HEK293T (cell line): ENCODE measurements around the gene KIF12.

Experiments used
- CTCF ChIA-PET: fragments of 350-600 bp; formaldehyde crosslinking; extraction: SDS; loops from one replicate; lab custom pipeline; 2021; ENCODE audit warnings: antibody characterized with exemption, inconsistent platforms; lab: Yijun Ruan, JAX
- POLR2A ChIA-PET: fragments of 350-600 bp; formaldehyde crosslinking; extraction: SDS; loops from one replicate; lab custom pipeline; 2020; ENCODE audit warnings: antibody characterized with exemption, inconsistent platforms; lab: Yijun Ruan, JAX
- DNase-seq: peaks from one replicate; pipeline ENCODE4 v3.0.0; 2012; ENCODE audit warnings: mixed read lengths; ENCODE audit errors: extremely low spot score
- ARNT ChIP-seq: fragments of 450-650 bp; IDR thresholded peaks from 2 replicates; pipeline ENCODE4 v1.6.1; 2017; ENCODE audit warnings: mild to moderate bottlenecking
- BHLHE40 ChIP-seq: fragments of 450-650 bp; IDR thresholded peaks from 2 replicates; pipeline ENCODE4 v1.6.1; 2016; ENCODE audit warnings: mild to moderate bottlenecking, moderate library complexity, borderline replicate concordance
- CTBP1 ChIP-seq: fragments of 450-650 bp; IDR thresholded peaks from 2 replicates; pipeline ENCODE4 v1.6.1; 2016; ENCODE audit warnings: borderline replicate concordance
- ELF4 ChIP-seq: fragments of 450-650 bp; IDR thresholded peaks from 2 replicates; pipeline ENCODE4 v1.6.1; 2017; ENCODE audit warnings: antibody characterized with exemption
- FOXA1 ChIP-seq: fragments of 450-650 bp; IDR thresholded peaks from 2 replicates; pipeline ENCODE4 v1.6.1; 2016; ENCODE audit warnings: mild to moderate bottlenecking
- FOXK2 ChIP-seq: fragments of 450-650 bp; IDR thresholded peaks from 2 replicates; pipeline ENCODE4 v1.6.1; 2016; ENCODE audit warnings: mild to moderate bottlenecking
- FOXM1 ChIP-seq: fragments of 450-650 bp; IDR thresholded peaks from 2 replicates; pipeline ENCODE4 v1.6.1; 2017; ENCODE audit warnings: mild to moderate bottlenecking, borderline replicate concordance
- HDGF ChIP-seq: fragments of 450-650 bp; IDR thresholded peaks from 2 replicates; pipeline ENCODE4 v1.6.1; 2017; ENCODE audit warnings: antibody characterized with exemption, borderline replicate concordance
- L3MBTL2 ChIP-seq: fragments of 450-650 bp; conservative IDR thresholded peaks from 2 replicates; pipeline ENCODE4 v1.6.1; 2016; ENCODE audit warnings: mild to moderate bottlenecking
- LEF1 ChIP-seq: fragments of 450-650 bp; IDR thresholded peaks from 2 replicates; pipeline ENCODE4 v1.6.1; 2017; ENCODE audit warnings: mild to moderate bottlenecking, borderline replicate concordance
- NFRKB ChIP-seq: fragments of 450-650 bp; IDR thresholded peaks from 2 replicates; pipeline ENCODE4 v1.6.1; 2016; ENCODE audit warnings: mild to moderate bottlenecking, moderate library complexity
- SP1 ChIP-seq: fragments of 450-650 bp; IDR thresholded peaks from 2 replicates; pipeline ENCODE4 v1.6.1; 2017
- SUZ12 ChIP-seq: fragments of 450-650 bp; IDR thresholded peaks from 2 replicates; pipeline ENCODE4 v1.6.1; 2016; ENCODE audit warnings: mild to moderate bottlenecking
- TARDBP ChIP-seq: fragments of 450-650 bp; IDR thresholded peaks from 2 replicates; pipeline ENCODE4 v1.6.1; 2016
- ZNF384 ChIP-seq: fragments of 450-650 bp; IDR thresholded peaks from 2 replicates; pipeline ENCODE4 v1.6.1; 2016
- TF ChIP-seq, protein P1 (sequence below): fragments of 450-650 bp; IDR thresholded peaks from 2 replicates; pipeline ENCODE4 v1.6.1; 2016

KIF12 gene

DNA sequence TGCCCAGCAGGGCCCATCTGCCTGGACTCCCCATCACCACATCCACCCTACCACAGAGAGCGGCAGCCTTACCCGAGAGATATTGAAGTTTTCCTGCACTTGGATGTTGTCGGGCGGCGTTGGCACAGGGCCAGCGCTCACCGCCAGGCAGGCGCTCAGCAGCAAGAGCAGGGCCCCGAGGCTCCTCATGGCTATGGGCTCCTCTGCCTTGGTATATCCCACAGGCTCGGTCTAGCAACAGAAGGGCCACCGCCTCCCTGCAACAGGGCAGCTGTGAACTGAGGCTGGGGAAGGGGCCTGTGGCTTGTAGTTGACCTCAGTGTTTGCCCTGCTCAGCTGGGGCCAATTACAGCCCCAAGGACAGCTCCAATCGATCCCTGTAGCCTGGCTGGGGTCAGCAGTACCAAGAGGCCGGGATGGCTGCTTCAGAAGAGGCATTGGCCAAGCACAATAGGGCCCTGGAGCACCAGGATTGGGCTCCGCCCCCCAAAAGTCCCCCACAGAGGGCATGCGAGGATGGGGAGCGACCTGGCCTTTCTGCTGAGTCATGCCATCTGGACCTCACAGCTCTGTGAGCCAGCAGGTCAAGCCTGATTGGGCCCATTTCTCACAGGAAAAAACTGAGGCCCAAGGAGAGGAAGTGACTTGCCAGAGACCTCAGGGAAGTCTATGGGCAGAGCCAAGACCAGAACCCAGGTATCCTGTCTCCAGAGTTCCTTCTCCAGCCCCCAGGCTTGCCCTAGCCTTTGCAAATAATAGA is 20.9 kb downstream of the KIF12 start, which contains the start of gene AMBP:
AMBP (minus strand) TSS at position 280 of the 760 bp plus-strand sequence; CDS start at position 189, 91 bp downstream.
- DNase-seq, result no peak
- TF ChIP-seq FOXM1 (no peak), NFRKB (no peak), HDGF (no peak), ELF4 (no peak), ZNF384 (no peak), CTBP1 (no peak), L3MBTL2 (no peak), FOXK2 (no peak), FOXA1 (no peak), SP1 (no peak), ARNT (no peak), LEF1 (no peak), TARDBP (no peak), SUZ12 (no peak), BHLHE40 (no peak)
- TF ChIP-seq, protein P1, sequence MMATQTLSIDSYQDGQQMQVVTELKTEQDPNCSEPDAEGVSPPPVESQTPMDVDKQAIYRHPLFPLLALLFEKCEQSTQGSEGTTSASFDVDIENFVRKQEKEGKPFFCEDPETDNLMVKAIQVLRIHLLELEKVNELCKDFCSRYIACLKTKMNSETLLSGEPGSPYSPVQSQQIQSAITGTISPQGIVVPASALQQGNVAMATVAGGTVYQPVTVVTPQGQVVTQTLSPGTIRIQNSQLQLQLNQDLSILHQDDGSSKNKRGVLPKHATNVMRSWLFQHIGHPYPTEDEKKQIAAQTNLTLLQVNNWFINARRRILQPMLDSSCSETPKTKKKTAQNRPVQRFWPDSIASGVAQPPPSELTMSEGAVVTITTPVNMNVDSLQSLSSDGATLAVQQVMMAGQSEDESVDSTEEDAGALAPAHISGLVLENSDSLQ, result no peak
- POLR2A ChIA-PET, result no interaction called here
- CTCF ChIA-PET, result interaction anchor here (1.8 kb wide), 1 partner anchor 18 kb away, joined by 3 read pairs; no protein-coding TSS in a partner anchor

DNA sequence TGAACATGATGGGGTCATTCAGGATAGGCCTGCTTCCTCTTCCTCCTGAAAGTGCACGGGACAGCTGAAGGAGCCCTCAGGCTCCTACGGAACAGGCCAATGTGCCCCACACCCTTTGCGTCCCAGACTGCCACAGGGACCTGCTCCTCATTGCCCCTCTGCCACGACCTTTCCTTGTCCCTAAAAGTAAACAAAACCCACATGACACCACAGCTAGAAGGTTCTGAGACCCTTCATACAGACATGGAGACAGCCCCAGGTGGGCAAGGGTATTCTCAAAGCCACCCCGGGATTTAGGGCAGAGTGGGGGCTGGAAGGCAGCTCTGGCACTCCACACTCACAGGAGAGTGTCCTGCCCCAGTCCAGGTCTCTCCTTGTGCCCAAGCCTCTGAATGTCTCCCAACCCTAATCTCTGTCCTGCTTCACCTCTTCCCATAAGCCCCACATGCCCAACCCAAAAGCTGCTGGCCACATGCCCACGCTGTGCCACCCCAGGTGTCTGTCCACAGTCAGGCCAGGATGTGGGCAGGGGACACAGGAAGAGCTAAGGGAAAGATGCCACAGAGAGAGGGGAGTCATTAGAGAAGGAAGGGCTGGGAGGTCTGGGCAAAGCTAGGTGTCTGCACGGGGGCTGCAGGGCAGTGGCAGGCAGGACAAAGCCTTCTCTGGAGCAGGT is 21.8 kb downstream of the KIF12 start:
- TF ChIP-seq, protein P1, result no peak
- TF ChIP-seq ELF4 (no peak), SUZ12 (no peak), ZNF384 (no peak), FOXM1 (no peak), FOXA1 (no peak), NFRKB (no peak), FOXK2 (no peak), ARNT (no peak), SP1 (no peak), LEF1 (no peak)
- DNase-seq, result no peak
- ChIA-PET CTCF (interaction anchor here (0.8 kb wide), 1 partner anchor 31 kb away, joined by 3 read pairs; no protein-coding TSS in a partner anchor), POLR2A (no interaction called here)

DNA sequence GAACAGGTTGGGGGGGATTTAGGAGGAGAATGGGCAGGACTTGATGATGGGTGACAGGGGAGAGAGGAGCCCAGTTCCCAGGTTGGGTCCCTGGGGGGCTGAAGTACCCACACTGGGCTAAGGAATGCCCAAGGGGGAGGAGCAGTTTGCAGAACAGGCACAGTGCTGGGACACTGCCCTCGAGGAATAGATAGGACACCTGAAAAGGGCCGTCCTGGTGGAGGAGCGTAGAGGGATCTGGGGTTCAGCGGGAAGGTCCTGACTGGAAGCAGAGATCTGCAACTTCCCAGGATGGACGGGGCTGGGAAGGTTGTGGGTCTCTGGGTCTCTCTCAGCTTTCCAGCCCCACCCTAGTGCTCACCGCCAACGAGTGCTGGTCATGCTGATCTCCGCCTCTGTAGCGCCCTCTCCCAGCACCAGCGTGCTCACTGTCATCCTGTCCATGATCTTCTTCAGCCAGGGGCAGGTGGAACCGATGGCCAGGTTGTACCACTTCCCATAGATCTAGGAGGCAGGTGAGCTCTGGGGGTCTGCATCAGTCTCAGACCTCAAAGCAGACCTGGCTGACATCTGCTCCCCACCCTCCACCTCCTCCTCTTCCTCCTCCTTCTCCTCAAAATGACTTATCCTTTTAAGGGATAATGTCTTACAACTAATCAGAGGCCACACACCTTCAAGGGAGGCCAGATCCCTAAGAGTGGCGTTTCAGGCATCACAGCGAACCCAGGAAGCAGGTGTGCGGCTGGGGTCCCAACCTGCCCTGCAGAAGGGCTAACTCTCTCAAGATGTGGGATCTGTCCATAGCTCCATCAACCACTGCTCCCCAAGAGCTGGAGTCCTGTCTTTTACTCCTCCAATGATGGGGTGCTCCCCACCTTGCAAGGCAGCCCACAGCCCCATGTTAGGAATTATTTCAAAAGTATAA is 22.6 kb downstream of the KIF12 start:
- DNase-seq, result no peak
- CTCF ChIA-PET, result no interaction called here
- TF ChIP-seq TARDBP, result no peak
- TF ChIP-seq L3MBTL2, result no peak
- no peak for TF ChIP-seq CTBP1
- TF ChIP-seq NFRKB, result no peak
- no peak for TF ChIP-seq SUZ12
- no peak for TF ChIP-seq FOXK2
- no peak for TF ChIP-seq ELF4
- TF ChIP-seq ARNT, result no peak
- no peak for TF ChIP-seq ZNF384
- TF ChIP-seq, protein P1, result no peak
- no peak for TF ChIP-seq FOXM1
- TF ChIP-seq BHLHE40, result no peak
- no peak for TF ChIP-seq FOXA1
- TF ChIP-seq LEF1, result no peak
- no peak for TF ChIP-seq HDGF
- no peak for TF ChIP-seq SP1
- POLR2A ChIA-PET, result no interaction called here

DNA sequence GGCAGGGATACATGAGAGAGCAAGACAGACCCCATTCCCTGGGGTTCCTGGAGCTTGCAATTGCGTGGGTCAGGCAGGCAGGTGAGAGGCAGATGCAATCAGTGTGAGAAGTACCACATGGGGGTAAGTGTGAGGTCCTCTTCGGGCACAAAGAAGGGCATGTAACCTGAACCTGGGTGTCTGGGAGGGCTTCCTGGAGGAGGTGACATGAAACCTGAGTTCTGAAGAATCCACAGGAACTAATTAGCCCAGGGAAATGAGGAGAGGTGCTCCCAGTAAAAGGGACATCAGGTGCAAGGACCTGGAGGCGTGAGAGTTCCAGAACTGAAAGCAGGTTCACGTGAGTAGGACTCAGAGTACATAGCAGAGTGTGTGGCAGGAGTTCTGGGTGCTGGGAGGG is 23.5 kb downstream of the KIF12 start:
- no peak for DNase-seq
- ChIA-PET CTCF (no interaction called here), POLR2A (no interaction called here)
- TF ChIP-seq SP1, result no peak
- TF ChIP-seq ELF4, result no peak
- TF ChIP-seq ZNF384, result no peak
- TF ChIP-seq, protein P1, result no peak
- no peak for TF ChIP-seq SUZ12
- no peak for TF ChIP-seq LEF1
- TF ChIP-seq ARNT, result no peak
- no peak for TF ChIP-seq HDGF
